ENCODE measurements around the gene SLC11A1.

SLC11A1 gene

DNA sequence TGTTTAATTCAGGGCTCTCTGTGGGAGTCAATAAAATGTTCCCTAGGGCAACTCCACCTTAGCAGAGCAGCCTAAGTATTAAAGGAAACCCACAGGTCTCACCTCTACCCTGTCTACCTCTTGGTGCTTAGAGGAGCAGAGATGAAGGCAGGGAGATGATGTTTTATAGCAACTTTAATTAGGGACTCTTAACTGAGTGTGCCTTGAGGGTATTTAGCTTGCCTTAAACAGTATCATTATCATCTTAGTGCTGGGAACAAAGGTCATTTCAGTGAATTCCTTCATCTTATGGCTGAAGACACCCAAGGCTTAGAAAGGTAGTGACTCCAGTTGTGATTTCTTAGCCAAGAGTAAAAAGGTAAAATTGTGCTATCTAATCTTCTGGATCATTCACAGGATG is 63.5 kb downstream of the SLC11A1 start:
- TF ChIP-seq, protein P1, sequence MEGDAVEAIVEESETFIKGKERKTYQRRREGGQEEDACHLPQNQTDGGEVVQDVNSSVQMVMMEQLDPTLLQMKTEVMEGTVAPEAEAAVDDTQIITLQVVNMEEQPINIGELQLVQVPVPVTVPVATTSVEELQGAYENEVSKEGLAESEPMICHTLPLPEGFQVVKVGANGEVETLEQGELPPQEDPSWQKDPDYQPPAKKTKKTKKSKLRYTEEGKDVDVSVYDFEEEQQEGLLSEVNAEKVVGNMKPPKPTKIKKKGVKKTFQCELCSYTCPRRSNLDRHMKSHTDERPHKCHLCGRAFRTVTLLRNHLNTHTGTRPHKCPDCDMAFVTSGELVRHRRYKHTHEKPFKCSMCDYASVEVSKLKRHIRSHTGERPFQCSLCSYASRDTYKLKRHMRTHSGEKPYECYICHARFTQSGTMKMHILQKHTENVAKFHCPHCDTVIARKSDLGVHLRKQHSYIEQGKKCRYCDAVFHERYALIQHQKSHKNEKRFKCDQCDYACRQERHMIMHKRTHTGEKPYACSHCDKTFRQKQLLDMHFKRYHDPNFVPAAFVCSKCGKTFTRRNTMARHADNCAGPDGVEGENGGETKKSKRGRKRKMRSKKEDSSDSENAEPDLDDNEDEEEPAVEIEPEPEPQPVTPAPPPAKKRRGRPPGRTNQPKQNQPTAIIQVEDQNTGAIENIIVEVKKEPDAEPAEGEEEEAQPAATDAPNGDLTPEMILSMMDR (IDR thresholded peaks at IDR 0.05; ENCODE audit: insufficient read depth, low read depth, low read length, missing control alignments): no peak
- no peak for DNase-seq (ENCODE audit: low read depth)
- H3K4me3 ChIP-seq (ENCODE audit: low read depth, low read length): no peak overlapping the region
